ENCODE measurements around the gene PCCB.

DNA sequence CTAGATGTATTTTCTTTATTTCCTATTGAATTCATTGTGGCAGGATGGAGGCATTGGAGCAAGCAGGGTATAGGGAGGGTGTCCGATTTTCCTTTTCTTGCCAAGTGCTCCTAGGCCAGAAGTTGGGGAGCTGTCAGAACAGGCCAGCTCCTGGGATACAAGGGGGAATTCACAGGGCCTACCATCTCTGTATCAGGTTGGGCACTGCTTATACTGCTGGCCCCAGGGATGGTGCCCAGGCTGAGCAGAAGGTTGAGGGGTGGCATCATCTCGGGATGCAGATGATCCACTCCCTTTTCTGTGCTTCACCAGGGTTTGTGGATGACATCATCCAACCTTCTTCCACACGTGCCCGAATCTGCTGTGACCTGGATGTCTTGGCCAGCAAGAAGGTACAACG, 79.5 kb downstream of the PCCB start:
- TF ChIP-seq, protein P1, sequence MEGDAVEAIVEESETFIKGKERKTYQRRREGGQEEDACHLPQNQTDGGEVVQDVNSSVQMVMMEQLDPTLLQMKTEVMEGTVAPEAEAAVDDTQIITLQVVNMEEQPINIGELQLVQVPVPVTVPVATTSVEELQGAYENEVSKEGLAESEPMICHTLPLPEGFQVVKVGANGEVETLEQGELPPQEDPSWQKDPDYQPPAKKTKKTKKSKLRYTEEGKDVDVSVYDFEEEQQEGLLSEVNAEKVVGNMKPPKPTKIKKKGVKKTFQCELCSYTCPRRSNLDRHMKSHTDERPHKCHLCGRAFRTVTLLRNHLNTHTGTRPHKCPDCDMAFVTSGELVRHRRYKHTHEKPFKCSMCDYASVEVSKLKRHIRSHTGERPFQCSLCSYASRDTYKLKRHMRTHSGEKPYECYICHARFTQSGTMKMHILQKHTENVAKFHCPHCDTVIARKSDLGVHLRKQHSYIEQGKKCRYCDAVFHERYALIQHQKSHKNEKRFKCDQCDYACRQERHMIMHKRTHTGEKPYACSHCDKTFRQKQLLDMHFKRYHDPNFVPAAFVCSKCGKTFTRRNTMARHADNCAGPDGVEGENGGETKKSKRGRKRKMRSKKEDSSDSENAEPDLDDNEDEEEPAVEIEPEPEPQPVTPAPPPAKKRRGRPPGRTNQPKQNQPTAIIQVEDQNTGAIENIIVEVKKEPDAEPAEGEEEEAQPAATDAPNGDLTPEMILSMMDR (IDR thresholded peaks at IDR 0.05), result no peak
- TF ChIP-seq POLR2A (IDR thresholded peaks at IDR 0.05), result no peak
